SU-DHL-6 (cell line): ENCODE measurements around the gene ALKBH3.
A peak's percentile ranks its signal among the peaks of the same experiment; 100 is the strongest.

ENCODE experiments used
- H2AFZ ChIP-seq: fragments of 200-600 bp; sonication (generic); 2 replicates; pipeline ENCODE4 v1.6.1; 2014; ENCODE audit warnings: low read depth, mild to moderate bottlenecking, moderate library complexity, mixed read lengths, antibody characterized with exemption, low read length; ENCODE audit not compliant: severe bottlenecking
- H3F3A ChIP-seq: fragments of 200-600 bp; shearing (Covaris generic); 2 replicates; pipeline ENCODE4 v1.6.0; 2016; ENCODE audit warnings: antibody characterized with exemption, mild to moderate bottlenecking; ENCODE audit not compliant: insufficient read depth
- H3K27ac ChIP-seq: fragments of 200-600 bp; sonication (generic); 2 replicates; pipeline ENCODE4 v1.5.1; 2016; ENCODE audit warnings: low read depth, mild to moderate bottlenecking, low read length, moderate library complexity, mixed read lengths
- H3K27me3 ChIP-seq: fragments of 200-600 bp; sonication (generic), shearing (Covaris generic); 2 replicates; pipeline ENCODE4 v1.6.0; 2014; ENCODE audit warnings: mild to moderate bottlenecking, low read length
- H3K36me3 ChIP-seq: fragments of 200-600 bp; sonication (generic); 2 replicates; pipeline ENCODE4 v1.6.1; 2014; ENCODE audit warnings: mild to moderate bottlenecking, low read length, mixed read lengths
- H3K4me2 ChIP-seq: fragments of 300-600, 200-600 bp; shearing (Covaris generic), sonication (generic); 2 replicates; pipeline ENCODE4 v1.6.0; 2014; ENCODE audit warnings: low read length, low read depth, mild to moderate bottlenecking; ENCODE audit not compliant: poor library complexity, severe bottlenecking
- H3K4me3 ChIP-seq: fragments of 200-600 bp; sonication (generic); 2 replicates; pipeline ENCODE4 v1.5.1; 2014; ENCODE audit warnings: antibody characterized with exemption, low read length, mild to moderate bottlenecking, mixed read lengths; ENCODE audit not compliant: insufficient read depth, poor library complexity, severe bottlenecking
- H3K79me2 ChIP-seq: fragments of 200-600 bp; sonication (generic); 2 replicates; pipeline ENCODE4 v1.6.1; 2014; ENCODE audit warnings: mild to moderate bottlenecking, low read length, moderate library complexity; ENCODE audit not compliant: insufficient read depth
- H3K9ac ChIP-seq: fragments of 200-600 bp; sonication (generic); 2 replicates; pipeline ENCODE4 v1.7.0; 2014; ENCODE audit warnings: mild to moderate bottlenecking, low read length
- H3K9me2 ChIP-seq: fragments of 200-600 bp; sonication (generic); replicated peaks from 2 replicates; pipeline ENCODE4 v1.6.1; 2014; ENCODE audit warnings: low read length; ENCODE audit not compliant: insufficient read depth
- H3K9me3 ChIP-seq: fragments of 200-600 bp; sonication (generic); 2 replicates; pipeline ENCODE4 v1.6.1; 2014; ENCODE audit warnings: low read length, mixed read lengths; ENCODE audit not compliant: insufficient read depth
- H4K20me1 ChIP-seq: fragments of 200-600 bp; sonication (generic); 2 replicates; pipeline ENCODE4 v1.6.1; 2014; ENCODE audit warnings: low read depth, mild to moderate bottlenecking, antibody characterized with exemption, low read length, moderate library complexity, mixed read lengths
- CTCF ChIP-seq: fragments of 200-600 bp; sonication (generic); IDR thresholded peaks from one replicate; pipeline ENCODE4 v1.5.1; 2017; ENCODE audit warnings: antibody characterized with exemption, mild to moderate bottlenecking, low read length, moderate library complexity; ENCODE audit not compliant: insufficient read depth, poor library complexity, severe bottlenecking
- EZH2phosphoT487 ChIP-seq: fragments of 200-600 bp; sonication (generic), shearing (Covaris generic); conservative IDR thresholded peaks from 2 replicates; pipeline ENCODE4 v1.6.1; 2018; ENCODE audit warnings: mild to moderate bottlenecking, antibody characterized with exemption, low read length, moderate library complexity, mixed read lengths

The ALKBH3 gene

GRCh38 chr11:43922295-43922648, 41.6 kb downstream of the ALKBH3 start:
- Histone ChIP-seq H3K9me2 (no peaks in the 10 kb centered on the region), H3K79me2 (no peaks in the 10 kb centered on the region), H4K20me1 (no peaks in the 10 kb centered on the region), H3K36me3 (no peaks in the 10 kb centered on the region), H3K9ac (no peak overlapping the region), H3K4me3 (no peak overlapping the region), H3K27me3 (no peaks in the 10 kb centered on the region), H3F3A (no peaks in the 10 kb centered on the region), H3K4me2 (peak overlapping the region; percentile 46), H3K9me3 (no peaks in the 10 kb centered on the region), H3K27ac (no peak overlapping the region), H2AFZ (peak overlapping the region; percentile 3)
- TF ChIP-seq EZH2phosphoT487 = no peak
- TF ChIP-seq CTCF = no peak

GRCh38 chr11:43922744-43923405, 42.2 kb downstream of the ALKBH3 start:
- no peak overlapping the region for H2AFZ ChIP-seq
- no peaks in the 10 kb centered on the region for H3K27me3 ChIP-seq
- no peaks in the 10 kb centered on the region for H4K20me1 ChIP-seq
- H3K4me2 ChIP-seq = no peak overlapping the region
- no peak overlapping the region for H3K4me3 ChIP-seq
- no peak overlapping the region for H3K9ac ChIP-seq
- no peaks in the 10 kb centered on the region for H3K9me2 ChIP-seq
- H3K9me3 ChIP-seq = no peaks in the 10 kb centered on the region
- H3K36me3 ChIP-seq = no peaks in the 10 kb centered on the region
- TF ChIP-seq CTCF (no peak), EZH2phosphoT487 (no peak)
- no peaks in the 10 kb centered on the region for H3K79me2 ChIP-seq
- no peak overlapping the region for H3K27ac ChIP-seq
- no peaks in the 10 kb centered on the region for H3F3A ChIP-seq

GRCh38 chr11:43923406-43924111, 42.9 kb downstream of the ALKBH3 start:
- Histone ChIP-seq H3K79me2 (no peaks in the 10 kb centered on the region), H3K9ac (no peak overlapping the region), H3K9me2 (no peaks in the 10 kb centered on the region), H3K36me3 (no peaks in the 10 kb centered on the region), H3K27ac (no peak overlapping the region), H3K4me3 (no peak overlapping the region), H2AFZ (no peak overlapping the region), H3K4me2 (no peak overlapping the region), H3K27me3 (no peaks in the 10 kb centered on the region), H3F3A (no peaks in the 10 kb centered on the region), H4K20me1 (no peaks in the 10 kb centered on the region), H3K9me3 (no peaks in the 10 kb centered on the region)
- TF ChIP-seq EZH2phosphoT487 = no peak
- TF ChIP-seq CTCF = no peak
